ENCODE measurements around the gene FLNB.
"Not testable (repeated sequence)": the region's sequence is repeated elsewhere in the genome, so short reads cannot be mapped to it uniquely, and the experiment has no call there.

The FLNB gene

DNA sequence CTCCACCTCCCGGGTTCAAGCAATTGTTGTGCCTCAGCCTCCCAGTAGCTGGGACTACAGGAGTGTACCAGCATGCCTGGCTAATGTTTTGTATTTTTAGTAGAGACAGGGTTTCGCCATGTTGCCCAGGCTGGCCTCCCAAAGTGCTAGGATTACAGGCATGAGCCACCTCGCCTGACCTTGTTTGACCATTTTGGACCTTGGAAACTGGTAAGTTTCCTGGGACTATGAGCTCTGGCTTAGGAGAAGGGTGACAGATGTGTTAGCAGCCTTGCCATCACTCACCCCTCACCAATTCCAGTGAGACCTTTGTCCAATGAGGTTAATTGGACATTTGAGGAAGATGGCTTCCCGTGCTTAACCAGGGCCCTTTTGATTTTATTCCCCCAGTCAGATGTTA, 182.7 kb downstream of the FLNB start:
- FAIRE-seq = no peak

DNA sequence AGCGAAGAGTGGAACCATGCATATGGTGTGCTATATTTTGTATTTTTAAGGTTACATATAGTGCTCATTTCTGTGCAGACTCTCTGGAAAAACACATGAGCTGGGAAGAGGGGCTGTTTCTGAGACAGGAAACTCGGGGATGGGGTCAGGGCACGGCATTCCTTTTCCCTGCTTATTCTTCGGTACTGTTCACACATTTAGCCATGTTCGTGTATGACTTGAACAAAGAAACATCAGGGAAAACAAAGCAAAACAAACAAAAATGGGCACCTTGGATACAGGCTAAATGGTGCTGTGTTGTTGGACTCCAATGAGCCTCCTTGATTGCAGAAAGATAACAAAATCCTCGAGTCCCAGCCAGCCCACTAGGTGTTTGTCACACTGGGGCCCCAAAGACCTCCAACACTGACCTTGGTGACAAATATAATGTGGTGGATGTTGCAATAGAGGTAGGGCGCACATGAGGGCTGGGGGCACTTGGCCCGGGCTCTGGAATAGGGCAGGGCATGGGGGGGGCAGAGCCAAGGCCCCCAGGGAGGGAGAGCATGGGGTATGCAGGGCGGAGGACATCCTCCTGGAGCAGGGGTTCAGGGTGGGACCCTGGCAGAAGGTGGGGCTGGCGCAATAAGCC, 183.3 kb downstream of the FLNB start:
- no peak for FAIRE-seq

DNA sequence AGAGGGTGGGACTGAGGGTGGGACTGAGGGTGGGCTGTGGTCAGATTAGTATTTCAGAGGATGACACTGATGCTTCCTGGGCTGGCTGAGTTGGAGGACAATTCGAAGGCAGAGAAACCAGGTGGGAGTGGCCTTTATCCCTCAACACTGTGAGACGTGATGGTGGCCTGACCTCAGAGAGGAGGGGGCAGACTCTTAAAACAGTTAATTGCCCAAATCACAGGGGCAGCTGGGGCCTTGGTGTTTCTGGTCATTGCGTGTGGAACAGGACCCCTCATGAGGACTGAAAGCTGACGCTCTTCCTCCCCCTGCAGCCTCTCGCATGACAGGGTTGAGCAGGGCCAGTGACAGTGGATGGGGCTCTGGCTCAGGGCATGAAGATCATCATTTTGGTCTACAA, 183.8 kb downstream of the FLNB start:
- FAIRE-seq = no peak

DNA sequence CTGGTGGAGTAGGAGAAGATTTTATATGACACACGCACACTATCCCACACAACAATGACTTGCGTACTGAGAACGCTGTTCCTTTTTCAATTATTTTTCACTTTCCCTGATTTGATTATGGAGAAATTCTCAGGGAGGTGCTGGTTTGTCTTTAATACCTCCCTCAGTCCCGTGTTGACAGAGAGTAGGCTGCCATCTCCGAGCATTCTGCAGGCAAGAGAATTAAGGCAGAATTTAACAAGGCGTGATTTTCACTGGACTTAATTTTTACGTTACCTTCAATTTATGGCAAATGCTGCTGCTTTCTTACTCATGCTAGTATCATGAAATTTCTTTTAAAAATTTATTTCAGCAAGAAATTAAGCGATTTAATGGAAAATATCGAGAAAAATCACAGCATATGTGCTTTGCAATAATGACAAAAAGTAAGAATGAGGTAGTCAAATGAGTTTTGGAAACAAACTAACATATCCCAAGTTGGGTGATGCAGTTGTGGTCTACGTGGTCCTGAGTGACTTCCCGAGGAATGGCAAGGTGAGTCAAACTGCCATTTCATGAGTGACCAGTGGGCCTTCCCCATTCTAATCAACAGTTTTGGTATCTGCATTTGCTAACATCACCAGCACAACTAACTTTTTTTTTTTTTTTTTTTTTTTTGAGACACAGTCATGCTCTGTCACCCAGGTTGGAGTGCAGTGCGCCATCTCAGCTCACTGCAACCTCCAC, 185.6 kb downstream of the FLNB start:
- no peak for FAIRE-seq

DNA sequence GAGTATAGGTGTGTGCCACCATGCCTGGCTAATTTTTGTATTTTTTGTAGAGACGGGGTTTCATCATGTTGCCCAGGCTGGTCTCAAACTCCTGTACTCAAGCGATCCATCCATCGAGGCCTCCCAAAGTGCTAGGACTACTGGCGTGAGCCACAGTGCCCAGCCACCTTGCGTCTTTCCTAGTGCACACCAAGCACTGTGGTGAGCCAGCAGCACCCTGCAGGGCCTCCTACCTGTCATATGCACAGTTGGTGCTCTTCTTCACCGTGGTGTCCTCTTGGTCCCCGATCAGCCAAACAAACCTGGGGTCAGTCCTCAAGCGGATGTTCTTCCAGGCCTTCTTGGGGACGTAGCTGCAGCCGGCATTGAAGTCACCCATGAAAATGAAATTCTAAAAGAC, 189.4 kb downstream of the FLNB start:
- no peak for FAIRE-seq

DNA sequence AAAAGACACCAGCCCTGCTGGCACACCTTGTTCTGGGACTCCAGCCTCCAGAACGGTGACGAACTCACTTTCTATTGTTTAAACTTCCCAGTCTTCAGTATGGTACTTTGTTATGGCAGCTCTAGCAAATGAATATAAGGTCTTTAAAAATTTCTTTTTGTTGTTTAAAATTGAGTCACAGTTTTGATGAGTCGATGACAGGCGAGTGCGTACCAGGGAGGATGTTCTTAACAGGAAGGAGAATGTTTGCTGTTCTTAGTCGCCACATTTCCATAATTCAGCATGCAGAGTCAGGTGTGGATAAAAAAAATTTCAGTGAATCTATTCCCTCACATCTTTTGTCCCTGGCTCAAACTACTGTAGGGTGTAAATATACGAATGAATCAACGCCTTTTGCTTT, 190.1 kb downstream of the FLNB start:
- no peak for FAIRE-seq

DNA sequence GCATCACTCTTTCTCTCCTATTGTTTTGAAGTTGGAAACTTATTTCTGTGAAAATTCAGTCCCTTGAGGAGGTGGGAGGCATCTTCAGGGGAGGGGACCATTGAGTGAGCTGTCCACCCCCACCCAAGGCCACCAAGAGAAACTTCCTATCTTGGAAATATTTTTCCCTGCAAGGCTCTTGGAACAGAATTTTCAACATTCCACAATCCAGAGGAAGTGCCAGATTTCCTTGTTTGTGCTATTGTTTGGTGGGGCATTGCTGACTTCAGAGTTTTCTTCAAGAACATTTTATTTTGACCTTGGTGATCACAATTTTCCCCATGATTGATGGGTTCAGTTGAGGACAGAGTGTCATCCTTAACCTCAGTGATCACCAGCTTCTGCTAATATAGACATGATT, 190.6 kb downstream of the FLNB start:
- no peak for FAIRE-seq

DNA sequence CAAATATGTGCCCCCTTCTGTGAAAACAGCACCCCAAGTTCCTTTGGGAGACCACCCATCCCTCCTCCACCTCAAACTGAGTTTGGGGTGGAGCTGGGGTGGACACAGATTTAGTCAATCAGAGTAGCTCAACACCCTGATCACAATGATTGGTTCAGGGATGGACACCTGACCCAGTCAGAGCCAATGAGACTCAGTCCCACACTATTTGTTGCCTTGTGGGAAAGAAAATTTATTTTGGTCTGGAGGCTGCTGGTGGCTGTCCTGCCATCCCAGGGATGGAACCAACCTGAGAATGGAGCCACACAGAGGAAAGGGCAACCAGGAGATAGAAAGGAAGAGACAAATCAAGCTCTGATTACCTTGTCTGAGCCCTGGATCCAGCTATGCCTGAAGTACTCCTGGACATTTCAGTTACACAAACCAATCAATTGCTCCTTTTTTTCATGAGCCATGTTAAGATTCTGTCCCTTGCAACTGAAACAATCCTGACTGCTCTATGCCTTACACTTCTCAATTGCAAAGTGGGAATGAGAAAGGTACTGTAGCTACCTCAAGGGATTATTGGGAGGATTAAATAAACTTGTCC, 192.0 kb downstream of the FLNB start:
- FAIRE-seq = no peak

DNA sequence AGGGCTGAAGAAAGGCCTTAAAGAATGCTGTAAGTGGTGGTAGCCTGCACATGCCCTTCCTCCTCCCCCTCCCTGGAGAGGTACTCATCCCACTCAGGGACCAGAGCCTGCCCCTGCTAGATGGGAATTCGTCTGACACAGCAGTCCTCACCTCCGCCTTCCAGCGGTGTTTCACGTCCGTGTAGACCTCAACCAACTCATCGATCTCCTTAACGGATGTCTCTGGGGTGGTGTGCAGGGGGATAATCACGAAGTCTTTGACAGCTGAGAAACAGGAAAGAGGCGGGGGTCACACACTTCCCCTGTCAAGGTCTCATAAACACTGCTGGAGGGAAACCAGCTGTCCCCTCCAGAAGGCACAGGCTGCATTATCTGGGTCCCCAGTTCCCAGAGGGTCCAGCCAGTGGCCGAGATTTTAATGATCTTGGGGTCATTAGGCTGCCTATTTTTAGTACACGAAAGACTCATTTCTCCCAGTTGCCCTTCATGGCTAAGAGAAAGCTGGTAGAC, 192.7 kb downstream of the FLNB start:
- FAIRE-seq = no peak

DNA sequence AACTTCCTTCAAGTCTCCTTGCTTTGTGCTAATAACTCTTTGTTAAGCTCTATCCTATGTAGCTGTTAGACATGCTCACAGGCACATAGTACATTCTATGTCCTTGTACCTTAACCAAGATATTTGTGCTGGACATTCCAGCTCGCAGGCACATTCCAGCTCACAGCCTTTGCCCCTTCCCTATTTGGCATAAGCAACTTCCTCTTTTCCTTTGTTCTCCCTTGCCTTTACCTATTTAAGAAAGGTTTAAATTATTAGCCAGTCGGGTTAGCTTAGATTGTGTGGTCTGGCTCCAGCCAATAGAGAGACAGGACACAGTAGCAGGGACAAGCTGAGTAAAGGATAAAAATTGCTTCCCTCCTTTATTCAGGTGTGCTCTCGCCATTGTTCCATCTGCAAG, 193.2 kb downstream of the FLNB start:
- not testable (repeated sequence) for FAIRE-seq

DNA sequence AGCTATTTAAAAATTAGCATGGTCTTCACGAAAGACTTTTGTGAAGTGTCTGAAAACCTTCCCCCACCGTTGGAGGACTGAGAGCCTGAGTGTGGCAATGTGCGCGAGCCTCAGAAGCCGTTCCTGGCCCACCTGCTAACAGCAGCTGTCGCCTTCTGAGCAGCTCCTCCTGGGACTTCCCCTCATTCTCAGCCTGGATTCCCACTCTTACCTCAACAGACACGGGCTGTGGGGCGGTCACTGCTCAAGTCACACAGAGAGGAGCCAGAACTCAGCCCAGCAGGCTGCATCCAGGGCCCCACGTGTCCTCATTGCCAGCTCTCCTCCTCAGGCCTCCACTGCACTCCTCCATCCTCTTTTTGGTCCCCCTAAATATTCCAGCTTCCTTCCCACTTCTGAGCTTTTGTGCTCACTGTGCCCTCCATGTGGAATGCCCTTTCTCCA, 194.7 kb downstream of the FLNB start:
- FAIRE-seq = no peak

DNA sequence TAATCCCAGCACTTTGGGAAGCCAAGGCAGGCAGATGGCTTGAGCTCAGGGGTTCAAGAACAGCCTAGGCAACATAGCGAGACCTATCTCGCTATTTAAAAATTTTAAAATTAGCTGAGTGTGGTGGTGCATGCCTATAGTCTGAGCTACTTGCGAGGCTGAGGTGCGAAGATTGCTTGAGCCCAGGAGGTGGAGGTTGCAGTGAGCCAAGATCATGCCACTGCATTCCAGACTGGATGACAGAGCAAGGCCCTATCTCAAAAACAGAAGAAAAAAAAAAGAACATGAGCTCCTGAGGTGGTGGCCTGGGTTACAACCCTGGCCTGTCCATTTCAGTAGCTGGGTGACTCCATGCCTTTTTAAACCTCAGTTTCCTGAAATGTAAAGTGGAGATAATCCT, 195.3 kb downstream of the FLNB start:
- no peak for FAIRE-seq

DNA sequence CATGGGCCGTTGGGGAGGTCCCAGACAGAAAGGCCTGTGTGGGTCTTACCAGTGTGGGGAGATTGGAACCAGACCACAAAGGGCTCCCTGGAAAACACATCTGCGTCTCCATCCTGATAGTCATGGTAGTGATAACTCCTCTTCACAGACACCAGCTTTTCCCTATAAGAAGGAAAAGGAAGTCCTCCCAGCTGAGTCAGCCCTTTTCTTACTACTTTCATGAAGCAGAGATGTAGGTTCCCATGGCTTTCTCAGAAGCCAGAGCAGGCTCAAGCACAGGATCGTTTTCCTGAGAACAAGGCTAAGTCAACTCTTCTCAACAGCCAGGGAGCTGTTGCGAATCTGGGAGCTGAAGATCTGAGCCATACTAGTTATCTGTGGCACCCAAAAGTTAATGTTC, 196.5 kb downstream of the FLNB start:
- no peak for FAIRE-seq

DNA sequence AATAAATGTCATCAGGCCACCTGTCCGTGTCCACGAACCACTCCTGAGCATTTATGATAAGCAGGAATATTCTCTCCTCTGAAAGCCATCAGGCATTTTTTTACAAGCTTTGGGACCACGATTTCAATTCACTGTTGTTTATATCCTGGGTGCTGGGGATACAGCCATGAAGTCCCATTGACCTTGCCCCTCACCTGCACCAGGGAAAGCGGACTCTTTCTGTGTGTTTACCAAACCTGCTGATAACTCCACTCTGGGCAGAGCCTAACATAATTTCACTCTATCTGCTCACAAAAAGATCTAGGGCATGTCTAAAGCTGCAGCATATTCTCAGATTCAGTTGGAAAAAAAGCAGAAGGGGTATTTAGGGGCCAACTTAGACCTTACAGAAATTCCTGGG, 197.8 kb downstream of the FLNB start:
- no peak for FAIRE-seq

DNA sequence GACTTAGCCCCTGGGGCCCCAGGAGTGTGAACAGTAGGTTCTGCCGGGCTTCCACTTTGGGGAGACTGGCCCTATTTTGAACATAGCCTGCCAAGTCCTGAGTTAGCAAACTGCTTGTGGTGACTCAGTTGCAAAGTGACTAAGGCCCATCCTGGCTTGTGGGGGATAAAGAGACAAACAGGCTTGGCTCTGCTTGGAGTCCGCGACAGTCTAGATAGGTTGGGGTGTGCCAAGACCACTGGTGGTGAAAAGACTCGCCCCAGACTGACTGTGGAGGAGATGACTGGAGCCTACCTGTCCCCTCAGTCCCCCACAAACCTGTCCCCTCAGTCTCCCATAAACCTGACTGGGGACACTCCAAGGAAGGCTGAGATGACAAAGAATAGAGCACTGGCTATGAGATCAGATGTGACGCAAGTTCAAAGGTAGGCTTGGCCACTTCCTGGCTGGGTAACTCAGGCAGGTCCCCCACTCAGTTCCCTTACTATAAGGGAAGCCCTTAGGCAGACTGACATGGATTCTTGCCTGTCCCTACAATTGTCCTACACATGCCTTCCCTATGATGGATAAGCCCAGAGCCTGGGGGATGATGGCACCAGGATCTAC, 198.3 kb downstream of the FLNB start:
- FAIRE-seq = no peak

DNA sequence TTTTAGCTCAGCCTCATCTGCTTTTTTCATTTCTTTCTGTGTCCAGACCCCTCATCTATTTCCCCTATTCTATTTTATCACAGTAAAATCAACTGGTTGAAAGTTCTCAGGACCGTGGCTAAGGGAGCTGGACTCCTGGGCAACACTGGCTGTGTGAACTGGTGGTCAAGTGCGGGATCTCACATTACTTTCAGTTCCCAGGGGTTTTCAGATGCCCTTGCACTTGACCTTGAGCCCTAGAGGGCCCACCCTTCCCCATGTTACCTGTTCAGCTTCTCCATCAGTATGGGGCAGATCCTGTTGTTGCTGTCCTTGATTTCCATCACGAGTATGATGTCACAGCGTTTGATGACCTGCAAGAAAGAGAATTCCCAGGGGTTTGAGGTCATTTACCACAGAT, 199.7 kb downstream of the FLNB start:
- FAIRE-seq = no peak

DNA sequence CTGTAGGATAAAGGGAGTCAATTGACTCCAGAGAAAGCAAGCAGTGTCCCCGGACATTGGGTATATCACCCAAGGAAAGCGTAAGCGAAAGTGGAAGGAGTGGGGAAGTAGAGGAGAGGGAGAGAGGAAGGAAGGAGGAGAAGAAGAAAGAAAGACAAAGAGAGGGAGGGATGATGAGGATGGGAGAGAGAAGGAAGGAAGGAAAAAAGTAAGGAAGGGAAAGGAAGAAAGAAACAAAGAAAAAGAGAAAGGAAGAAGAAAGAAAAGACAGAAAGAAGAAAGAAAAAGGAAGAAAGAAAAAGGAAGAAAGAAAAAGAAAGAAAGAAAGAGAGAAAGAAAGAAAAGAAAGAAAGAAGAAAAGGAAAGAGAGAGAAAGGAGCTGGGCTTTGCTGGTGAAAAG, 201.7 kb downstream of the FLNB start:
- no peak for FAIRE-seq

DNA sequence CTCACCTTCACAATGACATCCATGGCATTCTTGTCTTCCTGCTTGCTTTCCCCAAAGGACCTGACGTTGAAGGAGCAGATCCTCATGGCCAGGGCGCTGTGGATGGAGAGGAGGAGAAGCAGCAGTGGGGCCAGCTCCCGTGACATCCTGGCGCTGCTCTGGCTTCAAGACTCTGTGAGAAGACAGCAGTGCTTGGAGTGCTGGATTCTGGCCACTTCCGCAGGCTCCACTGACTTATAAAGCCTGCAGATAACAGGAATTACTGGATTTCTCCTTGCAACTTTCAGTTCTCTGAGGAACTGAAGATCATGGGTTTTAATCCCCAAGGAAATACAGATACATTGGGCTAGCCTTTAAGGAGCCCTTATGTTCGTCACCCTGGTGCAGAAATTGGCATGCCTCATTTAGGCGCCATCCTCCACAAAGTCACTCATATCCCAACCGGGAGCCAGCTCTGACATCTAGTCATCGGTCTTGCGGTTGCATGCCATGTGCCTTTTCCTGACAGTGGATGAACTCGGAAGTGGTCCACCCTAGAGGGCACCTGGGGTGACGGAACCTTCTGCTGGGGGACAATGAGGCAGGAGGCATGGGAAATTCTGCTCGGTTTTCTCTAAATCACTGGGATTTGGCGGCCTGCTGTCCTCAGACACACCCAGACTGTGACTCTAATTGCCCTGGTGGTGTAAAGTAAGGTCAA, 202.7 kb downstream of the FLNB start, which contains the start of gene DNASE1L3:
Gene DNASE1L3, minus strand, starts transcription at position 212 of the 700 bp plus-strand sequence. Its CDS starts 66 bp downstream, at position 146.
- FAIRE-seq = no peak

DNA sequence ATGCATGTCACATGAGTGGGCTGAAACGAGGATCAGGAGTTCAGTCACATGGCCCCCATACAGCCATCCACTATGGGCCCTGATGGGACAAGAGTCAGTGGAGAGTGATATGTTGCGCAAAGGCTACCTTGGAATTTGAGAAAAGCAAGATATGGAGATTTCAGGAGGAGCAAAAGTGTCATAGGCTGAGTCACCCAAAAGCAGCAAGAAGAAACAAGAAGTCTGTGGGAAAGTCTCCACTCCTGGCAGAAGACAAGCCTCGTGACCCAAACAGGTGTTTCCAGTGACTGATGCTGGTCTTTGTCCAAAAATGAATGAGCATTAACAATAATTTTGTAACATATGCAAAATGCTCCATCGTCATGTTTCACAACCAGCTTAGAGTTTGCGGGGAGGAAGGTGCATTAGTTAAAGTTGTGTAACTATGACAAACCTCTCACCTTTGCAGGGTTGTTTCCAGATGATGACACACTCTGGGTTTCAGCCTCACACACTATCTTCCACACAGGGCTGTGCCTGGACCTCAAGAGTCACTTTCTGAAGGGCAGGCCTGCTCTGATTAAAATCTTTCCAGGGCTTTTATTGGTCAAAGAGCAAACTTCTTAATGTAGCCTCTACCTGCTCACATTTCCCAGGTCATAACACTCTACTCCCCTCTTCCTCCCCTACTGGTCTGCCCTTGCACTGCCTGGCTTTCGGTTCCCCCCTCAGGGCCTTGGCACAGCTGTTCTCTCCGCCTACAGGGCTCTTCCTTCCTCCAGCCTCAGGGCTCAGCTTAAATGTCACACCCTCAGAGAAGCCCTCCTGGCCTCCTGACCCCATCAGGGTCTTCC, 206.5 kb downstream of the FLNB start:
- no peak for FAIRE-seq

DNA sequence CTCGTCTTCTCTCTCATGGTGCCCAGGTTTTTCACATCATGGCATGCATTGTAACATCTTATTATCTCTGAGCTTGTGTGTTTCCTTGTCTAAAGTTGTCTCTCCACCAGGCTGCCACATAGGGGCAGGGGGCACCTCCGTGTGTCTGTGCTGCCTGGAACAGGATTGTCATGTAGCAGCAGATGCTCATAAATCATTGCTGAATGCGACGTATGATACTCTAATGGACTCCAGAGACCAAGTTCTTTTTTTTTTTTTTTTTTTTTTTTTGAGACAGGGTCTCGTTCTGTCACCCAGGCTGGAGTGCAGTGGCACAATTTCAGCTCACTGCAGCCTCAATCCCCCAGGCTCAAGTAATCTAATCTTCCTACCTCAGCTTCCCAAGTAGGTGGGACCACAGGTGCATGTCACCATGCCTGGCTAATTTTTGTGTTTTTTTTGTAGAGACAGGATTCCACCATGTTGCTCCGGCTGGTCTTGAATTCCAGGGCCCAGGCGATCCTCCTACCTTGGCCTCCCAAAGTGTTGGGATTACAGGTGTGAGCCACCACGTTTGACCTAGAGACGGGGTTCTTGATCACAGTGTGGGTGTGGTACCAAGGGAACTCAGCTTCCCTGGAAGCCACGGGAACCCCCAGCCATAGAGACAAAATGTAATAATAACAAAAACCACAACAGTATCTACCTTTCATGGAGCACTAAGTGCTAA, 207.2 kb downstream of the FLNB start:
- no peak for FAIRE-seq

DNA sequence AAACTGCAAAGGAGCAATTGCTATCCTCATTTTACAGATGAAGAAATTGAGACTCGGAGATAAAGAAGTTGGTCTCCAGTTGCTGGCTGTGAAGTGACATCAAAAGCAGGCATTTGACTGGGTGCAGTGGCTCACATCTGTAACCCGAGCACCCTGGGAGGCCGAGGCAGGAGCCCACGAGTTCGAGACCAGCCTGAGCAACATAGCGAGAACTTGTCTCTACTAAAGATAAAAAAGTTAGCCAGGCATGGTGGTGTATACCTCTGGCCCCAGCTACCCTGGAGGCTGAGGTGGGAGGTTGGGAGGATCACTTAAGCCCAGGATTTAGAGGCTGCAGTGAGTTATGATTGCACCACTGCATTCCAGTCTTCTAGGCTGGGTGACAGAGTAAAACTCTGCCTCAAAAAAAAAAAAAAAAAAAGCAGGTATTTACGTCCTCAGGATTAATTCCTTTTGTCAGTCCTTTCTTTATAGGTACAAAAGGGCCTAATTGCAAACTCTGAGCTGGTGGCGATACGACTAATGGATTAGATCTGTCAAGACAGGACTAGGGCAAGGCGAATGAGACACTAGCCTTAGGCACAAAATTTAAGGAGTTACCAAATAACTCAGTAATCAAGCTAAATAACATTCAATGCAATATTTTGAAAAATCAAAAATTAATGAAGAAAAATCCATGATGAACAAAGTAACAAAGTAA, 208.4 kb downstream of the FLNB start:
- FAIRE-seq = no peak

All from TTC549 (cell line).